Measurements from ENCODE around the gene MRPL11. TPM values are rescaled to one million over a fixed set of nuclear protein-coding genes. Genes with fewer than 3 reads are reported as not detected.
A peak's percentile ranks its signal among the peaks of the same experiment; 100 is the strongest.
"Not testable (repeated sequence)": the region's sequence is repeated elsewhere in the genome, so short reads cannot be mapped to it uniquely, and the experiment has no call there.

MRPL11 gene
- total RNA-seq, 1 donor from 2014 or later, result 96.1 TPM

GRCh38 chr11:66464116-66464515, 25.5 kb upstream of the MRPL11 start:
- H3K27ac Mint-ChIP-seq; H3K27me3 Mint-ChIP-seq (ENCODE audit: low read depth); intact Hi-C loops (cut with micrococcal nuclease); H3K4me3 Mint-ChIP-seq (ENCODE audit: low read depth); DNase-seq (ENCODE audit: low spot score): not testable (repeated sequence)
- Mint-ChIP-seq H3K36me3 (ENCODE audit: low read depth) (peaks cover 13% of the 10 kb centered on the region), H3K9me3 (peaks cover 20% of the 10 kb centered on the region), H3K4me1 (ENCODE audit: low read depth) (peaks cover 31% of the 10 kb centered on the region)

- Mint-ChIP-seq H3K27ac (peak overlapping the region; percentile 43), H3K4me1 (ENCODE audit: low read depth) (peaks cover 35% of the 10 kb centered on the region), H3K27me3 (ENCODE audit: low read depth) (no peaks in the 10 kb centered on the region), H3K36me3 (ENCODE audit: low read depth) (peaks cover 13% of the 10 kb centered on the region), H3K4me3 (ENCODE audit: low read depth) (no peak overlapping the region), H3K9me3 (peaks cover 20% of the 10 kb centered on the region)
- intact Hi-C loops (cut with micrococcal nuclease), result no loop called here
- no peak for DNase-seq (ENCODE audit: low spot score)
Measured at GRCh38 chr11:66462911-66463310, 24.3 kb upstream of the MRPL11 start.

GRCh38 chr11:66462010-66462409, 23.4 kb upstream of the MRPL11 start:
- intact Hi-C loops (cut with micrococcal nuclease), result no loop called here

GRCh38 chr11:66459138-66459778, 20.6 kb upstream of the MRPL11 start:
- H3K27ac Mint-ChIP-seq, result peak overlapping the region; percentile 76
- peaks cover 35% of the 10 kb centered on the region for H3K4me1 Mint-ChIP-seq (ENCODE audit: low read depth)

More at GRCh38 chr11:66462010-66462409, 23.4 kb upstream of the MRPL11 start:
- Mint-ChIP-seq H3K27ac (no peak overlapping the region), H3K27me3 (ENCODE audit: low read depth) (no peaks in the 10 kb centered on the region), H3K36me3 (ENCODE audit: low read depth) (peaks cover 13% of the 10 kb centered on the region), H3K9me3 (peaks cover 20% of the 10 kb centered on the region), H3K4me3 (ENCODE audit: low read depth) (no peak overlapping the region), H3K4me1 (ENCODE audit: low read depth) (peaks cover 35% of the 10 kb centered on the region)
- DNase-seq (ENCODE audit: low spot score), result no peak

GRCh38 chr11:66457826-66458225, 19.2 kb upstream of the MRPL11 start:
- Mint-ChIP-seq H3K4me3 (ENCODE audit: low read depth) (no peak overlapping the region), H3K27me3 (ENCODE audit: low read depth) (no peaks in the 10 kb centered on the region), H3K4me1 (ENCODE audit: low read depth) (peaks cover 38% of the 10 kb centered on the region), H3K36me3 (ENCODE audit: low read depth) (peaks cover 7% of the 10 kb centered on the region), H3K27ac (no peak overlapping the region), H3K9me3 (peaks cover 14% of the 10 kb centered on the region)
- no peak for DNase-seq (ENCODE audit: low spot score)
- intact Hi-C loops (cut with micrococcal nuclease), result no loop called here

More at GRCh38 chr11:66459138-66459778, 20.6 kb upstream of the MRPL11 start:
- Mint-ChIP-seq H3K4me3 (ENCODE audit: low read depth) (peak overlapping the region; percentile 2), H3K9me3 (peaks cover 20% of the 10 kb centered on the region), H3K36me3 (ENCODE audit: low read depth) (peaks cover 13% of the 10 kb centered on the region), H3K27me3 (ENCODE audit: low read depth) (no peaks in the 10 kb centered on the region)
- intact Hi-C loops (cut with micrococcal nuclease), result no loop called here
- DNase-seq (ENCODE audit: low spot score), result no peak

GRCh38 chr11:66454828-66455227, 16.2 kb upstream of the MRPL11 start:
- Mint-ChIP-seq H3K27ac (peak overlapping the region; percentile 47), H3K9me3 (no peaks in the 10 kb centered on the region), H3K4me3 (ENCODE audit: low read depth) (no peak overlapping the region), H3K27me3 (ENCODE audit: low read depth) (no peaks in the 10 kb centered on the region), H3K4me1 (ENCODE audit: low read depth) (peaks cover 34% of the 10 kb centered on the region), H3K36me3 (ENCODE audit: low read depth) (no peaks in the 10 kb centered on the region)
- intact Hi-C loops (cut with micrococcal nuclease), result no loop called here
- DNase-seq (ENCODE audit: low spot score), result no peak

- H3K4me1 Mint-ChIP-seq (ENCODE audit: low read depth), result peaks cover 30% of the 10 kb centered on the region
- intact Hi-C loops (cut with micrococcal nuclease), result no loop called here
- DNase-seq (ENCODE audit: low spot score), result no peak
- no peaks in the 10 kb centered on the region for H3K9me3 Mint-ChIP-seq
- no peaks in the 10 kb centered on the region for H3K36me3 Mint-ChIP-seq (ENCODE audit: low read depth)
- no peak overlapping the region for H3K27ac Mint-ChIP-seq
- H3K4me3 Mint-ChIP-seq (ENCODE audit: low read depth), result no peak overlapping the region
- no peaks in the 10 kb centered on the region for H3K27me3 Mint-ChIP-seq (ENCODE audit: low read depth)
Measured at GRCh38 chr11:66454247-66454646, 15.6 kb upstream of the MRPL11 start.

- intact Hi-C loops (cut with micrococcal nuclease), result no loop called here
- peaks cover 18% of the 10 kb centered on the region for H3K4me1 Mint-ChIP-seq (ENCODE audit: low read depth)
- no peak overlapping the region for H3K4me3 Mint-ChIP-seq (ENCODE audit: low read depth)
- peaks cover 5% of the 10 kb centered on the region for H3K27me3 Mint-ChIP-seq (ENCODE audit: low read depth)
- no peaks in the 10 kb centered on the region for H3K36me3 Mint-ChIP-seq (ENCODE audit: low read depth)
- DNase-seq (ENCODE audit: low spot score), result no peak
- H3K9me3 Mint-ChIP-seq, result no peaks in the 10 kb centered on the region
- no peak overlapping the region for H3K27ac Mint-ChIP-seq
Measured at GRCh38 chr11:66451663-66452062, 13.0 kb upstream of the MRPL11 start.

GRCh38 chr11:66450560-66450959, 11.9 kb upstream of the MRPL11 start:
- H3K27me3 Mint-ChIP-seq (ENCODE audit: low read depth), result peaks cover 5% of the 10 kb centered on the region
- H3K4me1 Mint-ChIP-seq (ENCODE audit: low read depth), result peaks cover 18% of the 10 kb centered on the region

GRCh38 chr11:66448523-66448922, 9.9 kb upstream of the MRPL11 start:
- H3K27ac Mint-ChIP-seq, result no peak overlapping the region
- H3K9me3 Mint-ChIP-seq, result peaks cover 4% of the 10 kb centered on the region
- H3K36me3 Mint-ChIP-seq (ENCODE audit: low read depth), result no peaks in the 10 kb centered on the region
- H3K27me3 Mint-ChIP-seq (ENCODE audit: low read depth), result peaks cover 5% of the 10 kb centered on the region
- peaks cover under 1% of the 10 kb centered on the region for H3K4me1 Mint-ChIP-seq (ENCODE audit: low read depth)
- no peak for DNase-seq (ENCODE audit: low spot score)
- H3K4me3 Mint-ChIP-seq (ENCODE audit: low read depth), result no peak overlapping the region
- intact Hi-C loops (cut with micrococcal nuclease), result no loop called here

More at GRCh38 chr11:66450560-66450959, 11.9 kb upstream of the MRPL11 start:
- Mint-ChIP-seq H3K4me3 (ENCODE audit: low read depth) (no peak overlapping the region), H3K36me3 (ENCODE audit: low read depth) (no peaks in the 10 kb centered on the region), H3K9me3 (no peaks in the 10 kb centered on the region), H3K27ac (no peak overlapping the region)
- intact Hi-C loops (cut with micrococcal nuclease), result no loop called here
- no peak for DNase-seq (ENCODE audit: low spot score)

GRCh38 chr11:66447012-66447411, 8.4 kb upstream of the MRPL11 start:
- Mint-ChIP-seq H3K9me3 (peaks cover 11% of the 10 kb centered on the region), H3K4me1 (ENCODE audit: low read depth) (no peaks in the 10 kb centered on the region), H3K27ac (no peak overlapping the region), H3K27me3 (ENCODE audit: low read depth) (peaks cover 5% of the 10 kb centered on the region), H3K36me3 (ENCODE audit: low read depth) (no peaks in the 10 kb centered on the region), H3K4me3 (ENCODE audit: low read depth) (no peak overlapping the region)
- no peak for DNase-seq (ENCODE audit: low spot score)
- intact Hi-C loops (cut with micrococcal nuclease), result no loop called here

GRCh38 chr11:66443602-66444001, 5.0 kb upstream of the MRPL11 start:
- peaks cover 11% of the 10 kb centered on the region for H3K9me3 Mint-ChIP-seq
- no peak overlapping the region for H3K27ac Mint-ChIP-seq
- H3K36me3 Mint-ChIP-seq (ENCODE audit: low read depth), result no peaks in the 10 kb centered on the region
- peaks cover 2% of the 10 kb centered on the region for H3K27me3 Mint-ChIP-seq (ENCODE audit: low read depth)
- no peak overlapping the region for H3K4me3 Mint-ChIP-seq (ENCODE audit: low read depth)
- H3K4me1 Mint-ChIP-seq (ENCODE audit: low read depth), result peaks cover 2% of the 10 kb centered on the region
- DNase-seq (ENCODE audit: low spot score), result no peak
- intact Hi-C loops (cut with micrococcal nuclease), result no loop called here

GRCh38 chr11:66440940-66441282, 2.3 kb upstream of the MRPL11 start:
- H3K27me3 Mint-ChIP-seq (ENCODE audit: low read depth); DNase-seq (ENCODE audit: low spot score); H3K4me3 Mint-ChIP-seq (ENCODE audit: low read depth); H3K4me1 Mint-ChIP-seq (ENCODE audit: low read depth); H3K27ac Mint-ChIP-seq; intact Hi-C loops (cut with micrococcal nuclease): not testable (repeated sequence)
- H3K36me3 Mint-ChIP-seq (ENCODE audit: low read depth), result peaks cover 13% of the 10 kb centered on the region
- H3K9me3 Mint-ChIP-seq, result peaks cover 11% of the 10 kb centered on the region
